HL-60/S4 (cell line): Measurements from ENCODE around the gene FCN2.
"Not testable (repeated sequence)": the region's sequence is repeated elsewhere in the genome, so short reads cannot be mapped to it uniquely, and the experiment has no call there.

Experiments used
- in situ Hi-C: fragments of 300-500 bp; cut with MboI; formaldehyde crosslinking; loops from 2 replicates; pipeline ENCODE4 v1.14.3; 2022; ENCODE audit warnings: low sequenced_read_pairs

FCN2 gene

DNA sequence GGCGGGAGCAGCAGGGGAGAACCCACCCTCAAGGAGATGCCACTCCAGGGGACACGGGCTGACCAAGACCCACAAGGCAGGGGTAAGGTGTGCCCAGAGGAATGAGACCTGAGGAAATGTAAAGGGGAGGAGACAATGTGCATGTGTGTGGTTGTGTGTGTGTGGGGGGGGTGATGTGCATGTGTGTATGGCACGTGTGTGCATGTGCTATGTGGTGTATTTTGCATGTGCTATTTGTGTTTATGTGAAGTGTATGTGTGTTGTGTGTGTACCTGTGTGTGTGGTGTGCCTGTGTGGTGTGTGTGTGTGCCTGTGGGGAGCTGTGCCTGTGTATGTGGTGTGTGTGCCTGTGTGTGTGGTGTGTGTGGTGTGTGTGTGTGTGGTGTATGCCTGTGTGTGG, 33.5 kb upstream of the FCN2 start:
- in situ Hi-C loops: no loop called here

DNA sequence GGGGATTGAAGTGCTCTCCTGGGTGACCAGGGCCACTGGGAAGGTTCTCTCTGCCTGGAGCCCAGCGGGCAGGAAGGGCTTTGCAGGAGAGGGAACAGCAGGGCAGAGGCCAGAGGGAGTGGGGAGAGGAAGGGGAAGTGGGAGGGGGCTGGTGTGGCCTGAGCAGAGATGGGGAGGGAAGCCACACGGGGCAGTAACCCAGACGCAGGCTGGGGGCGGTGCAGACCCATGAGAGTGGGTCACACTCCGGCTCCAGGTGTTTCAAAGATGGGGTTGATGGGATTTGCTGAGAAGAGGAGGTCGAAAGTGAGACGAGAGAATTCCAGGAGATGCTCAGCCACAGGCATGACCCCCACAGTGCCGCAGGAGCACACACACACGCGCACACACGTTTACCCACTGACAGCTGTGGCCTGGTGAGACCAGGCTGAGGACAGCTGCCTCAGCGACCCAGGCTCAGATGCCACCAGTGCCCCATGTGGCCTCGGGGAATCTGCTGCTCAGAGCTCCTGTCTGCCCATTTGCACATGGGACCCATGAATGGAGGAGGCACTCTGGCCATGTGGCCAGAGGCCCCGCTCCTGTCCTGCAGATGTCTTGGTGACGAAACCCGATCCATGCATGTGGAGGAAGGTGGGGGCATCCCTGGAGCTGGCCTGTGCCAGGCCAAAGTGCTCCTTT, 32.7 kb upstream of the FCN2 start:
- in situ Hi-C loops: no loop called here

DNA sequence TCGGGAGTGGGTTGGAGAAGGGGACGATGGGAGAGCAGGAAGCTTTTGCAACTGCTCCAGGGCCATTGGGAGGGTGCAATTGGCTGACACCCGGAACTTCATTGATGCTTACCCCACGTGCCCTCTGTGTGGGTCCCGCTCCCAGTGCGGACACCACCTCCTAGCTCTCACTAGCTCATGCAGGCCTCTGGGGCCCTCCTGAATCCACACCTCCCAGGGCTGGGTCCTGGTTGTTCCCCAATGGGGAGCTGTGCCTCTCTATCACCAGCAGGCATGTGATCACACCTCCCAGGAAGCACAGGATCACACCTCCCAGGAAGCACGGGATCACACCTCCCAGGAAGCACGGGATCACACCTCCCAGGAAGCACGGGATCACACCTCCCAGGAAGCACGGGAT, 32.1 kb upstream of the FCN2 start:
- in situ Hi-C loops: no loop called here

DNA sequence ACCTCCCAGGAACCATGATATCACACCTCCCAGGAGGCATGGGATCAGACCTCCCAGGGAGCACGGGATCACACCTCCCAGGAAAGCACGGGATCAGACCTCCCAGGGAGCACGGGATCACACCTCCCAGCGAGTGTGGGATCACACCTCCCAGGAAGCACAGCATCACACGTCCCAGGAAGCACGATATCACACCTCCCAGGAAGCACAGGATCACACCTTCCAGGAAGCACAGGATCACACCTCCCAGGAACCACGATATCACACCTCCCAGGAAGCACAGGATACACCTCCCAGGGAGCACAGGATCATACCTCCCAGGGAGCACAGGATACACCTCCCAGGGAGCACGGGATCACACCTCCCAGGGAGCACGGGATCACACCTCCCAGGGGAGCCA, 30.0 kb upstream of the FCN2 start:
- in situ Hi-C loops: no loop called here

DNA sequence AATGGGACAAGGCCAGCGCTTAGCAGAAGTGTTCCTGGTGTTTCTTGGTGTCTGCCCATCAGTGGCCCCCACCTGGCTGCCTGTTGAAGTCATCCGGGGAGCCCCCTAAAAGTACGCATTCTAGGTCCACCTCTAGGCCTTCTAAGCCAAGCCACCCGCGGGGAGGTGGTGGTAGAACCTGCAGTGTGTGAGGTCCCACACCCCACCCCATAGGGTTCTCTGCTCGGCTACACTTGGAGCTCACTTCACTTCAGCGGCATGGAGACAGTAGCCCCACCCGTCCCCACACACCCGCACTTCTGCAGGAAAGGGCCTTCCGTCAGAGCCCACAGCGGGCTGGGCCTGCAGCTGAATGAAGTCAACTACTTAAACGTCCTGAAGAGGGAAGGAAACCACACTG, 29.6 kb upstream of the FCN2 start:
- in situ Hi-C loops: no loop called here

DNA sequence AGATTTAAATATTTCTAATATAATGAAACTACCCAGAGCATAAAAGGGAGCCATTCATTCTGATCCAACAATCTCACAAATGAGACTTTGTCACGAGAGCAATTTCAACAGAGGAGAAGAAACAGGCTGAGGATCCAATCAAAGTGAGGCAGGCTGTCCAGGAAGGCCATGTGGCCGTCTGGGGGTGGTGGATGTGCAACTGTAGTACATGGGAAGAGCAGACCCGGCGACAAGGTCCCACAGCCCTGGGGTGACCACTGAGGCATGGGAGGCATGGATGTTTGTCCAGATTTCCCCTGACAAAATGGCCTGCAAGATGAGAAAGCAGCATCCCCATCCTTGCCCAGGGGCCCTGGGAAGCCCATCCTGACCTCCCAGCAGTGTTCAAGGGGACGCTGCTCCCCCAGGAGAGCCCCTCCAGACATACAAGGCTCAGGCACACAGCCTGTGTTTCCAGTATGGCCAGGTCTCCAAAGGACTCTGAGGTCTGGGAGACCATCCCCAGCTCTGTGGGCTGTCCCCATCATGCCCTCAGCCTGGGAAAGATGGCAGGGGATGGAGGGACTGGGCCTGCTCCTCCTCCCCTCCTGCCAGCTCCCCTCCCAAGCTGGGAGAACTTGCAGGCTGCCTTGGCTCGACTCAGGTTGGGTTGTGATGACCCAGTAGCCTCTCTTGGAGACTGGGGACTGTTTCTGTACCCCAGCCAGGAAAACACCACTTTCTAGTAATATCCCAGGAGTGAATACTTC, 27.5 kb upstream of the FCN2 start:
- in situ Hi-C loops: no loop called here

DNA sequence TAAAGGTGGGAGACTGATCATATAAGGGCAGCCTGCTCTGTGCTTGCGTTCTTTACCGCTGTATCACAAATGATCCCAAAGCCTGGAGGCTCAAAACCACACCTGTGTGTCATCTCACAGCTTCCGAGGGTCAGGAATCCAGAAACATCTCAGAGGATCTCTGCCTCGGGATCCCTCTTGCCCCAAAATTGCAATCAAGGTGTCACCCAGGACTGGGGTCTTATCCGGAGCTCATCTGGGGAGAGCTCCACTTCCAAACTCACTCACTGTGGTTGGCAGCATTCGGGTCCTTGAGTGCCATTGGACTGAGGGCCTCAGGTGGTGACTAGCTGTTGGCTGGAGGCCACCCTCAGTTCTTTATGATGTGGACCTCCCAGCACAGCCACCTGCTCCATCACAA, 26.7 kb upstream of the FCN2 start:
- in situ Hi-C loops: no loop called here

DNA sequence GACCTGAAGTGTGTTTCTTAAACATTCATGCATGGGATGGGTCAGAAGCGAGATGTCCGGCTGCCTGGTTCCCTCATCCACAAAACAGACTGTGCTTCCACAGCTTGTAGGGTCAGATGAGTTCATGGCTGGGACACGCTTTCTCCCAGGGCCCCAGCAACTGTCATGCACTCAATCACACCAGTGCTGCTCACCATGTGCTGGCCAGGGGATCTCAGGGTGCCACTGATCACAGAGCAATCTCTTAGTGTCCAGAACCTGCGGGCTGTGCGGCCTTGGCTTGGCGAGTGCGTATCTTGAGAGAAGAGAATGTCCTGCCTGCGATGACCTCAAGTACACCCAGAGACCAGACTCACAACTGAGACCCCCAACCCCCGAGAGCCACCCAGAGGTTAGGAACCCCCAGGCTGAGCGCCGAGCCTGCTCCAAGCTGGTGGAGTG, 26.0 kb upstream of the FCN2 start:
- in situ Hi-C loops: no loop called here

DNA sequence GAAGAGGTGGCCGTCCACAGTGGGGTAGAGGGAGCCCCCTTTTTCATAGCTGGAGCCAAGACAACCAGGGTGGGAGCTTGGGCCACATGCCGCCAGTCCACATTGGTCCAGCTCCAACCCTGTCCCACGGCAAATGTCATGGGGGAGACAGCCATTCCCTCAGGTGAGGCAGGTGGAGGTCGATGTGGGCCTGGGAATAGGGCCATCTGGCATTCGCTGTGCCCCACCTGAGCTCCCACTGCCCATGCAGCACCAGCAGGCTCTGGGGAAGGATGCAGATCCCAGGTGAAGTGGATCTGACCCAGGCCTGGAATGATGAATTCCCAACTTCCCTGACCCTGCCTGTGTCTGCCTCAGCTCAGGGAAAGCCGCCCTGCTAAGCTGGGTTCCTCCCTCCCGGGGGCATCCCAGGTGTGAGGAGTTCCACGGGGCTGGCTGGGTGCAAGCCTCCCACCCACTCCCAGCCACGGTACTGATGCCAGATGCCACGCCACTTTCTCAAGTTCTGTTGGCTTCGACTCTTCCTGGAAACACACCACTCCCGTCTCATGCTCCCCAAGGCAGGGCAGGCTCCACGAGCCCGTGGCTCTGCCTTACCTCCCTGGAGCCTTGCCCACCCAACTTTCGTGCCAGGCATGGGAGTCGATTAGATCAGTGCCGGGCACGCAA, 25.2 kb upstream of the FCN2 start:
- in situ Hi-C loops: no loop called here

DNA sequence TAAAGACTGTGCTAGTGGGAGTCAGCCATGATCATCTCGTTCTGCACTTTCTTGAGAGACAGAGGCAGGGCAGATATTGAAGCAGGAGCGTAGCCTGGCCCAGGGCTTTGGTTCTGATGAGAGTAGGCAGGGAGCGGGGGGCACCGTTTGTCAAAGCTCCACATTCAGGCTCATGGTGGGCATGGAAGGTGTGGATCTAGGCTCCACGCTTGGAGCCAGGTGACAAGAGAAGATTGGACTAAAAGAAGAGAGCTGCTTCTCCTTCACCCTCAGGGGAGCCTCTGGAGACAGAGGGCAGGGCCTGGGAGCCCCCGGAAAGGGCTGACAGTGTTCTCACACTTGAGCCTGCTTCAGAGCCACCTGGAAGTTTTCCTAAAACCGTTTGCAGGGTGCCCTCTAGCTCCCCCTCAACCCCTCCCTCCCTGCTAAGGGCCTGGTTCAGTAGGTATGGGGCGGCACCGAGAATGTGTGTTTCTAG, 24.7 kb upstream of the FCN2 start:
- in situ Hi-C loops: no loop called here

DNA sequence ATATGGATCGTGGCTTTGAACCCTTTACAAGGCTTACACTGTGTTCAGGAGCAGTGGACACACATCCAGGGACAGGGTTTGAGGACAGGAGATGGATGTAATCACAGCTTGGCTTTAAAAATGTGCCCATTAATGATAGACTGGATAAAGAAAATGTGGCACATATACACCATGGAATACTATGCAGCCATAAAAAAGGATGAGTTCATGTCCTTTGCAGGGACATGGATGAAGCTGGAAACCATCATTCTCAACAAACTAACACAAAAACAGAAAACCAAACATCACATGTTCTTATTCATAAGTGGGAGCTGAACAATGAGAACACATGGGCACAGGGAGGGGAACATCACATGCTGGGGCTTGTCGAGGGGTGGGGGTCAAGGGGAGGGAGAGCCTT, 23.2 kb upstream of the FCN2 start:
- in situ Hi-C loops: not testable (repeated sequence)

DNA sequence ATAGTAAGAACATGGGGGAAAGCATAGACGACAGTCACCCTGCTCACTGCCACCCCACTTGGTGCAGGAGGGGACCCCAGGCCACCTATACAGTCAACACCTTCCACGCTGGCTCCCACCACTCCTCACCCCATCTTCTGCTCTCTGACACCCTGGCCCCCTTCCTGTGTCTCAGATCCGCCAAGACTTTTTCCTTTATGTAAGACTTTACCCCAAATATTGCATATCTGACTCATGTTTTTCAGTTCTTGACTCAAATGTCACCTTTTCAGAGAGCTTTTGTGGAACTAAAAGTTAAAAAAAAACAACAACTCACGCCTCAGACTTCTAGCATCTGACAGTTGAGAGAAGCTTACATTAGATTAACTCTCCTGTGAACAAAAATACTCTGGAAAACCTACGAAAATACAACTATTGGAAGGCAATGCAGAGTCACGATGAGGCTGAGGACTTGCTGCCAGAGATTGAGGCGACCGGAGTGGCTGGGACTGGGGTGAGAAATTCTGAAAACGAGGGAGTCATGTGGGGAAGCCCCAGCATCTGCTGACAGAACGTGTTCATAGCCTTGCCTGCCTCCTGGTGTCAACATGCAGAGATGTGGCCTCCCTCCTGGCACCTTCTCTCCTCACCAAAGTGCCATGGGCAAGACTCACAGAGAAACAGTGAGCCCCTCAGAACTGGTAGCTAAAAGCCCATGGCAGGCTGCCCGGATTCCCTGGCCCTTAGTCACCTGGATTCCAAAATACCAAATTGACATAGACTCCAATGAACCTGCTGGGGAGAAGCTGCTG, 22.4 kb upstream of the FCN2 start:
- in situ Hi-C loops: no loop called here

DNA sequence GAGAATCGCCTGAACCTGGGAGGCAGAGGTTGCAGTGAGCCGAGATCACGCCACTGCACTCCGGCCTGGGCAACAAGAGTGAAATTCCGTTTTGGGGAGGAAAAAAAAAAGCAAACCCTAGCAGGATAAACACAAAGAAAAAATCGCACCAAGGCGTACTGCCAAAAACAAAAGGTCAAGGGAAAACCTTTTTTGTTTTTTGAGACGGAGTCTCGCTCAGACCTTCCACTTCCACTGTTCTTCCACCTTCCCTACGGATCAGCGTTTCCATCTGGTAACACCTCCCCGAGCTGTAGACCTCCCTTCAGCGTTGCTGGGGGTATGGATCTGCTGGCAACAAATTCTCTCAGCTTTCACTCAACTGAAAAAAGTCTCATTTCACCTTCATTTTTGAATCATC, 20.1 kb upstream of the FCN2 start:
- in situ Hi-C loops: no loop called here

DNA sequence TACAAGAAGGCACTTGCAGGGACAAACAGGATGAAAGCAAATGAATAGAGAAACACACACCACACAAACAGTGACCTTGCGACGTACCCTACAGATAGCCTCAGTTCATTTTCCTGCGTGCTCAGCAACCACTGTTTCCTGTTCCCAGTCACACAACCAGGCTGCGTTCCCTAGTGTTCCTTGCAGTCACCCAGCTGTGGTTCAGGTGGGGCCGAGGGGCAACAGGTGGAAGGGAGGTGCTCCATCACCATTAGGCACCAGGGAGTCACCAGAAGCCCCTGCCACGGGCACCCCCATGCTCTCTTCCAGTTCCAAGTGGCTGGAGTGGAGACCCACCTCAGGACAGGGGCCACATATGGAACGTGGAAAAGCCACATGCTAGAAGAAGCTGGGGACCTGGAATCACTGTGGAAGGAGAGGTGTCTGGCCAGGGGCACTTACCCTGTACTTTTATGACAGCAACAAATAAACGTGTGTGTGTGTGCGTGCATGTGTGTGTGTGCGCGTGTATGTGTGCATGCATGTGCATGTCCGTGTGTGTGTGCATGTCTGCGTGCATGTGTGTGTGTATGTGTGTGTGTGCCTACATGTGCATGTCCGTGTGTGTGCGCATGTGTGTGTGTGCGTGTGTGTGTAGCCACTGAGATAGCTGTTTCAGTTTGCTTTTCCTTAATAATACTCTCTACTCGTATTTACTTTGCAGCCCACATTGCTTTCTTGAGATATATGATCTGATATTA, 18.8 kb upstream of the FCN2 start:
- in situ Hi-C loops: no loop called here

DNA sequence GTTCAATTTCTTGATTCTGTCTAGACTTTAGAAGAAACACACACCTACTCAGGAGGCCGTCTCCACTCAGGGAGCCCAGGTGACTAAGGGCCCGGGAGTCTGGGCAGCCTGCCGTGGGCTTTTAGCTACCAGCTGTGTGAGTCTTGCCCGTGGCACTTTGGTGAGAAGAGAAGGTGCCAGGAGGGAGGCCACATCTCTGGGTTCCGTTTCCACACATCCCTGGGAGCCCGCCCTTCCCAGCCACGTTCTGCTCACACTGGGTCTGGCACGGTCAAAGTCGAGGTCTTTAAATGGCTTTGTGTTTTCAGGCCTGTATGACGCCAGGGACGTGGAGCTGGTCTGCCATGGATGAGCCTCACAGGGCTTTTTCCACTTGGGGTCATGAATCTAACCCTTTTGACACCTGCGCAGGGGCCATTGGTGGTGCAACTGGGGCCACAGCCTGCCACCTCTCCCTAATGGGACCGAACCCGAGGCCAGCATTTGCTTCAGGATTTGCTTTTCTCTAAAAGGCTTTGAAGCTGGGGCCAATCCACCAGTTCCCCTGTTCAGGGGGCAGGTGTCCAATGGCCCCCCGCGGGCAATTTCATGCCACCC, 17.2 kb upstream of the FCN2 start:
- in situ Hi-C loops: no loop called here

DNA sequence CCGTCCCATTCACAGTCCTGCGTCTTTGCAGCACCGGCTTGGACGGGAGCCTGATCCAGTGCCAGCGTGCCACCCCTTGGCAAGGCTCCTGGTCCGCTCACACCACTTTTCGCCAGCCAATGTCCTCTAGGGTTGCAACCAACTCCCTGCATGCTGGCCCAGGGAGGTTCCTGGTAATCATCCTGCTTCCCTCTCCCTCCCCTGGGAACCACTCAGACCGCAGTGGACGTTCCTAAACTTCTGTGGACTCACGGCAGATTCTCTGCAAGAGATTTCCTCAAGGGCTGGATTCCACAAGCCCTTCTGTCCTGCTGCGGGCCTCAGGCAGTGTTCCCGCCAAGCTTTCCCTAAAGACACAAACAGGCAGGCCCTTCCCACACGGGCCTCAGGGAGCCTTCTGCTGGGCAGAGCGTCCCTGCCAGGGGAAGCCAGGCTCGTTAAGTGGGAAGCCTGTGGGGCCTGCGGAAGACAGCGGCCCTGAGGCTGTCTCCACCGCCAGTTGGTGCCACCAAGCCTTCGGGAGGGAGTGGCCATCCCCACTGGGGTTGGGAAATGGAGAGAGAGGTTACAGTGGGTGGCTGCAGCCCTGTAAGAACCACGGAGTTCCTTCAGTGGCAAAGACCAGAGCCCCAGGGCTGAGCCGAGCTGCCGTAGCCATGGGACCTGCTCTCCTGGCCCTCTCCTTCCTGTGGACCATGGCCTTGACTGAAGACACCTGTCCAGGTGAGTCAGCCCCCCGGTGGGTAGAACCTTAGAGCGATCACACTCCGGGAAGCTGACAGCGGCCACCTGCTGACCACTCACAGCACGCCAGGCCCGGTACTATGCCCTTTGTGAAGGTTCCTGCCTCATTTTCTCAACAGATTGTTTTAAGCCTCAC, 16.4 kb upstream of the FCN2 start:
- in situ Hi-C loops: no loop called here

DNA sequence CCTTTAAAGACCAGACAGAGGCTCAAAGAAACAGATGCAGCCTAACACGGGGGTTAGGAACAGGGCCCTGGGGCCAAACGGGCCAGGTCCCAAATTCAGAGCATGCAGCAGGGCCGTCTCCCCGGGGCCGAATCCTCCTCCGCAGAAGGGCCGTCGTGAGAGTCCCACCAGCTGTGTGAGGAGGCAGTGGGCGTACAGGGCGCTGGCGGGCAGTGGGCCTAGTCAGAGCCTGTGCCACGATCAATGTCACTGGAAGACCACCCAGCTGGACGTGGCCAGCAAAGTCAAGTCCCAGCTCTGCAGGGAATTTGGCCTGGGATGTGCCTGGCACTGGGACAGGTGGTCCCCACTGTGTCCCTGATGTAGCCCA, 15.8 kb upstream of the FCN2 start:
- in situ Hi-C loops: no loop called here

DNA sequence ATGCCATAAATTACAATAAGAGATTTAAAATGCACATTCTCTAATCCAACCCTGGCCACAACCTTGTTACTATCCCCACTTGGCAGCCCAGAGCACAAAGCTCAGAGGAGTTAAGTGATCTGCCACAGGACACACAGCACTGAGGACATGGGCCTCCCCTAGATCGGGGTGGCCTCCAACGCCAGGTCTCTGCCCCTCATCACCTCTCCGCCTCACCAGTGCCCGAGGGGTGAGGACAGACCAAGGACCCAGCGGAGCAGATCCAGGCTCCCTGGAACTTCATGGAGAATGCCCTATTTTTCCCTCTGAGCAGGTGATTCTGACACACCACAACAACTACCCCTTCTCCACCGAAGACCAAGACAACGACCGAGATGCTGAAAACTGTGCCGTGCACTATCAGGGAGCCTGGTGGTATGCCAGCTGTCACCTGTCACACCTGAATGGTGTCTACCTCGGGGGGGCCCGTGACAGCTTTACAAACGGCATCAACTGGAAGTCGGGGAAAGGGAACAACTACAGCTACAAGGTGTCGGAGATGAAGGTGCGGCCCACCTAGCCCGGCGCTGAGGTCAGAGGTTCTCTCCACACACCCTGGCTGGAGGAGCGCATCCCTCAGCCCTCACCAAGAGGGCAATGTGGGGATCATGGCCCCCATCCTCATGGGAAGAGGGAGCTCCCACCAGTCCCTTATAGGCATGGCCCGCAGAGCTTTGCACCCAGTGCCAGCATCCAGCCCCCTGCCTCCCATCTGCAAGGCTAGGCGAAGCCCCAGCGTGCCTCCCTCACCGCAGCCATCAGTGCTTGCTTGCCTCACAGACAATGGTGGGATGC, 12.5 kb upstream of the FCN2 start:
- in situ Hi-C loops: no loop called here
